Loucy (cell line): Measurements from ENCODE around the gene ELL2.

ENCODE experiments used
- EZH2phosphoT487 ChIP-seq: fragments of 200-600 bp; IDR thresholded peaks from 2 replicates; pipeline ENCODE4 v1.6.1; 2018; ENCODE audit warnings: antibody characterized with exemption, mild to moderate bottlenecking, moderate library complexity, borderline replicate concordance
- TF ChIP-seq, protein P1 (sequence below): fragments of 200-600 bp; sonication (generic); conservative IDR thresholded peaks from 2 replicates; pipeline ENCODE4 v1.5.1; 2014; ENCODE audit warnings: mild to moderate bottlenecking, antibody characterized with exemption, low read length

DNA sequence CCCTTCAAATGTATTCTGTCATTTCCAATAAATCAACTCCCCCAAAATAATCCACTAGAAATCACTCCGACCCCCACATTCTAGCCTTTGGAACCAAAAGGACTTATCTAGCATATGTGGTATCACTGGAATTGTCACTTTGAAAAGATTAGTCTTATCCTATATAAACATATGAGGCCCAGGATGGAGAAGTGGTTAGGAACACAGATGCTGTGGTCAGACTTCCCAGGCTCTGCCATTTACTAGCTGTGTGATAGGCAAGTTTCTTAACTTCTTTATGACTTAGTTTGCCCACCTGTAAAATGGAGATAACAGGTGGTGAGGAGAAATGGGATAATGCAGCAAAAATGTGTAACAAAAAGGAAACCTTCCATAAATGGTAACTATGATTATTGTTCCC lies 77.1 kb downstream of the ELL2 start:
- TF ChIP-seq, protein P1, sequence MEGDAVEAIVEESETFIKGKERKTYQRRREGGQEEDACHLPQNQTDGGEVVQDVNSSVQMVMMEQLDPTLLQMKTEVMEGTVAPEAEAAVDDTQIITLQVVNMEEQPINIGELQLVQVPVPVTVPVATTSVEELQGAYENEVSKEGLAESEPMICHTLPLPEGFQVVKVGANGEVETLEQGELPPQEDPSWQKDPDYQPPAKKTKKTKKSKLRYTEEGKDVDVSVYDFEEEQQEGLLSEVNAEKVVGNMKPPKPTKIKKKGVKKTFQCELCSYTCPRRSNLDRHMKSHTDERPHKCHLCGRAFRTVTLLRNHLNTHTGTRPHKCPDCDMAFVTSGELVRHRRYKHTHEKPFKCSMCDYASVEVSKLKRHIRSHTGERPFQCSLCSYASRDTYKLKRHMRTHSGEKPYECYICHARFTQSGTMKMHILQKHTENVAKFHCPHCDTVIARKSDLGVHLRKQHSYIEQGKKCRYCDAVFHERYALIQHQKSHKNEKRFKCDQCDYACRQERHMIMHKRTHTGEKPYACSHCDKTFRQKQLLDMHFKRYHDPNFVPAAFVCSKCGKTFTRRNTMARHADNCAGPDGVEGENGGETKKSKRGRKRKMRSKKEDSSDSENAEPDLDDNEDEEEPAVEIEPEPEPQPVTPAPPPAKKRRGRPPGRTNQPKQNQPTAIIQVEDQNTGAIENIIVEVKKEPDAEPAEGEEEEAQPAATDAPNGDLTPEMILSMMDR, result no peak
- TF ChIP-seq EZH2phosphoT487, result no peak
